Endometrial microvascular endothelial cells (primary cell): ENCODE results near the gene MEGF11. TPM values are rescaled to one million over a fixed set of nuclear protein-coding genes. Genes with fewer than 3 reads are reported as not detected.
"Not testable (repeated sequence)": the region's sequence is repeated elsewhere in the genome, so short reads cannot be mapped to it uniquely, and the experiment has no call there.

Source experiments
- in situ Hi-C: cut with HindIII; loops from 2 replicates; pipeline ENCODE4 v1.10.0; 2017; ENCODE audit warnings: low sequenced_read_pairs, low pct_unique_long_range_greater_than_20kb; ENCODE audit errors: inconsistent ontology term
- total RNA-seq: library from RNA; depleted of rRNA; stranded (reverse); fragments of >200 nt; gene quantifications from one replicate; pipeline ENCODE4 v1.2.3, GENCODE V29; 2015; ENCODE audit errors: inconsistent ontology term

The MEGF11 gene
- total RNA-seq, 1 donor from 2014 or later, result not detected

GRCh38 chr15:66014022-66014421 is 239.5 kb downstream of the MEGF11 start:
- in situ Hi-C loops, result no loop called here

- in situ Hi-C loops, result no loop called here
These were observed 244.5 kb downstream of the MEGF11 start for GRCh38 chr15:66008940-66009562.

- in situ Hi-C loops, result no loop called here
These were observed 245.8 kb downstream of the MEGF11 start for GRCh38 chr15:66007663-66008262.

- in situ Hi-C loops, result no loop called here
These were observed 246.6 kb downstream of the MEGF11 start for GRCh38 chr15:66006986-66007385.

- in situ Hi-C loops, result no loop called here
These were observed 248.8 kb downstream of the MEGF11 start for GRCh38 chr15:66004618-66005262.

GRCh38 chr15:66003129-66003528 is 250.4 kb downstream of the MEGF11 start:
- in situ Hi-C loops, result not testable (repeated sequence)

GRCh38 chr15:66001717-66002426 is 251.7 kb downstream of the MEGF11 start:
- in situ Hi-C loops, result no loop called here

GRCh38 chr15:66001042-66001441 is 252.5 kb downstream of the MEGF11 start:
- in situ Hi-C loops, result no loop called here

DNA sequence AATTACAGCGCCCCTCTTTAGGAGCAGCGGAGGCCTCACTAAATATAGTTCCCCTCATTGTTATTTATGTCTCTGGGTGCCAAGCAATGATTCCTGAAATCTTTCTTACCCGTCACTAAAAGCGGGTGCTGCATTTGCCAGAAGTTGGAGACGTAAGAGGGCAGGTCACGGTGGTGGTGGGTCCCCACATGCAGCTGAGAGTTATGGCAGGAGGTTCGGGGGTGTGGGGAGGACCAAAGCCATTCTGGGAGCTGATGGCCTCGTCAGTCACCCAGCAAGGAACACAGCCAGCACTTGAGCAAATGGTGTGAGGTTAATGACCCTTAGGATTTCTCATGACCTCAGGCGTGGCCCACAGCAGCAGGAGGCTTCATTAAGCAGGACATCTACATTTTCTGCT is 255.1 kb downstream of the MEGF11 start:
- in situ Hi-C loops, result no loop called here

DNA sequence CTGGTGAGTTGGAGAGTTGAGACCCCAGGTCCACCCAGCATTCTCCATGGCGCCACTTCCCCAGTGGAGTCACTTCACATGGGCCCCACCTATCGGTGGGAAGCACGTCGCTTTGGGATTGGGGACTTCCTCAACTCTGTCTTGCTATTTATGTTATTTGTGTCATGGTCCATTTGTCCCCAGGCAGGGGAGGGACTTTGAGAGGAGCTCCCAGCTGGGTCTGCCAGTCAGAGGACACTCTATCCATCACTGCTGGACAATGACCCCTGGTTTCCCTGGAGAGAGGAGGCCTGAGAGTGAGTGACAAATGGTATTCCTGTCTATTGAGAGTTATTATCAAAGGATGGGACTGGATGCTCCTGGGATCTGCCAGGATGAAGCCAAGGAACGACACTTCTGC is 256.6 kb downstream of the MEGF11 start:
- in situ Hi-C loops, result no loop called here

DNA sequence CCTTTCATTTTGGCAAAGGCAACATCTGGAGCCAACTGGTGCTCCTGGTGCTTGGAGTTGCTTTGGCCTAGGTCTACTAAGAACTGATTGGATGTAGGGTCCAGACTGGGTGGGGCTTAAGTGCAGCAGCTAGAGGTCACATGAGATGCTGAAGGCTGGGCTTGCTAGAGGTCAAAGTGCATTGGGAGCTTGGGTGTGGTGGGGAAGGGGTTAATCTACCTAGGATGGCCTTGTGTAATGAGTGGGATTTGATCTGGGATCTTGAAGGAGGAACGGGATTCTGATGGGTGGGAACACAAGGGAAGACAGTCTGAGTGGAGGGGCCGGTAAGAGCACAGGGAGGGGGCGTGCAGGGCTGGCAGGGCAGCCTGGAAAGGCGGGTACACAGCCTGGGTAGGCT is 258.7 kb downstream of the MEGF11 start:
- in situ Hi-C loops, result no loop called here

GRCh38 chr15:65993762-65994161 is 259.8 kb downstream of the MEGF11 start:
- in situ Hi-C loops, result no loop called here

DNA sequence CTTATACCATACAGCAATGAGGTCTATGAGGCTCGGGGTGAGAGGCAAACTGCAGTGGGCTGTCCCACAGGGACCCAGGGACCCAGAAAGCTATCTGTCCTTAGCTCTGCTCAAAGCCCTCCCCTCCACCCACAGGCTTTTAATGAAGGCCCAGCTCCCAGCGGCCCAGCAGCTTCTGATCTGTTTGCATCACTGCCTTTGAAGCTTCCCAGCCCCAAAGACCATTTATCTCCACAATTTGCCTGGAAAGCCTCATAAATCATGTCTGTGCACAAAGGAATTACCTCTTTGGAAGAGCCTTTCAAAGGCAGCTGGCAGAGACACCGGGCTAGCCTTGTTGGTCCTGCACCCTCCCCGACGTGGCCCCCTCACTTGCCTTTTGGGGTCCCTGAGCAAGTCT is 260.3 kb downstream of the MEGF11 start:
- in situ Hi-C loops, result no loop called here

DNA sequence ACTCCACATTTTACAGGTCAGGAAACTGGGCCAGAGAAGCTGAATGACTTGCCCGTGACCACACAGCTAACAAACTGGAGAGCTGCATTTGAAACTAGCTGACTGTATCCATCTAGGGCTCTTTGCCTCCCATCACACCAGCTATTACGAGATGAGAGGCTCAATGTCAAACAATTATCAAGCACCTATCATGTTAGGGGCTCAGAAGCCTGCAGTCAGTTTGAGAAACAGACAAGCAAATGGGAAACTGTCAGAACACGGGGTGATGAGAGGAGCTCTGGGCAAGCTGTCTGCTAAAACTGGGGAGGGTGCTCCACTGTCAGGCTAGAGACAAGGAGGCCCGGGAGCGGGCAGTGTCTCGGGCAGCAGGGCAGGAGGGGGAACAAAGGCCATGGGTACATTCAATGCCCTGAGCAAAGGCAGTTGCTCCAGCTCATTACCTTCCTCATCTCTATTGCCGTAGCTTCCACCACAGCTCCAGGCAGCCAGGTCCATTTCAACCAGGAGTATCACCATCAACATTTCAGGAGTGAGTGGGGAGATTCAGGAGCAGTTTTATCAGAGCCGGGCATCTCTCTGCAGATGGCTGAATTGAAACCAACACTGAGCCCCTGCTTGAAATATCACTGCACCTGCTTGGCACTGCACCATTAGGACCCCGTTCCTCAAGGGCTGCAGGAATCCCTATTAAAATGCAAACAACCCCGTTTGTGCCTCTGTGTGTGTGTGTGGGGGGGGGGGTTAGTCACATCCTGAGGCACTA is 261.6 kb downstream of the MEGF11 start:
- in situ Hi-C loops, result no loop called here

GRCh38 chr15:65990298-65990981 is 263.1 kb downstream of the MEGF11 start:
- in situ Hi-C loops, result no loop called here

DNA sequence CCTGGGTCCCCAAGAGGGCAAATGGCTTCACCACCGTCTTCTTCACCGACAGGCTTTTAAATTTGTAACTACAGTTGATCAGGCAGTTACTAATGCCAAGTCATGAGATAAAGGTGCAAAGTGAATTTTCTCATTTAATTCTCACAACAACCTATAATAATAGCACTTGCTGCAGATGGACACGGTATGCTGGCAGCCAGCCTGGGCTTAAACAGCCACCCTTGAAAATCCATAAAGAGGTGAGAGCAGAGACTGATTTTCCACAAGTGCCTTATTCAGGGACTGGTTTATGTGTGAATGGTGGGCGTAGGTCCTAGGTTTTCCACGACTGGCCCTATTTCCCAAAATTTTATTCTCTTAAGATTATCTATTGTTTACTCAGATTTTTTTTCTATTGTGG is 266.4 kb downstream of the MEGF11 start:
- in situ Hi-C loops, result no loop called here

GRCh38 chr15:65986416-65986815 is 267.1 kb downstream of the MEGF11 start:
- in situ Hi-C loops, result no loop called here

- in situ Hi-C loops, result no loop called here
These were observed 268.2 kb downstream of the MEGF11 start for GRCh38 chr15:65985387-65985786.
